ENCODE measurements around the gene SUMO4.

The SUMO4 gene

GRCh38 chr6:149445573-149445972 is 45.5 kb downstream of the SUMO4 start:
- H3K18ac ChIP-seq (ENCODE audit: low read length), result no peak overlapping the region
- no peak overlapping the region for H2BK15ac ChIP-seq (replicated peaks; ENCODE audit: low read depth)
- no peak overlapping the region for H3K56ac ChIP-seq (ENCODE audit: low read length)
- H3K4ac ChIP-seq (ENCODE audit: low read depth, low read length), result no peak overlapping the region
- no peak overlapping the region for H3K4me2 ChIP-seq (ENCODE audit: low read length)
- no peak for DNase-seq
- H2AK5ac ChIP-seq (ENCODE audit: low read length), result no peak overlapping the region
- H4K8ac ChIP-seq (ENCODE audit: low read depth, low read length), result no peak overlapping the region
- H3K79me2 ChIP-seq (ENCODE audit: control insufficient read depth, insufficient read depth, low read length), result no peaks in the 10 kb centered on the region
- no peaks in the 10 kb centered on the region for H3K36me3 ChIP-seq (ENCODE audit: control insufficient read depth, insufficient read depth, low read length)
- H3K9ac ChIP-seq (ENCODE audit: low read length), result no peak overlapping the region
- no CpG with 5 or more reads among the region's 7 CpGs for WGBS (ENCODE audit: extremely low coverage, insufficient coverage, low lambda C conversion rate)
- no peak overlapping the region for H3K23ac ChIP-seq (ENCODE audit: low read length)
- H3K4me1 ChIP-seq (ENCODE audit: control insufficient read depth, low read depth, low read length), result no peaks in the 10 kb centered on the region
- H3K27me3 ChIP-seq (ENCODE audit: insufficient read depth, low read length, poor library complexity), result no peaks in the 10 kb centered on the region
- H3K4me3 ChIP-seq (ENCODE audit: low read length), result no peak overlapping the region
- no peak overlapping the region for H2BK5ac ChIP-seq (ENCODE audit: low read length)
- no peaks in the 10 kb centered on the region for H3K79me1 ChIP-seq (ENCODE audit: low read length)
- H2BK120ac ChIP-seq (ENCODE audit: low read depth, low read length), result no peak overlapping the region
- H4K5ac ChIP-seq (ENCODE audit: low read length), result no peak overlapping the region
- H3K27ac ChIP-seq (ENCODE audit: low read depth, low read length), result no peak overlapping the region

GRCh38 chr6:149446791-149447376 is 46.8 kb downstream of the SUMO4 start:
- Histone ChIP-seq H3K36me3 (ENCODE audit: control insufficient read depth, insufficient read depth, low read length) (no peaks in the 10 kb centered on the region), H3K79me2 (ENCODE audit: control insufficient read depth, insufficient read depth, low read length) (no peaks in the 10 kb centered on the region), H3K18ac (ENCODE audit: low read length) (no peak overlapping the region), H3K4me2 (ENCODE audit: low read length) (no peak overlapping the region), H4K5ac (ENCODE audit: low read length) (no peak overlapping the region), H3K4me1 (ENCODE audit: control insufficient read depth, low read depth, low read length) (no peaks in the 10 kb centered on the region), H3K23ac (ENCODE audit: low read length) (no peak overlapping the region), H3K56ac (ENCODE audit: low read length) (no peak overlapping the region), H2BK15ac (replicated peaks; ENCODE audit: low read depth) (no peak overlapping the region), H2BK5ac (ENCODE audit: low read length) (no peak overlapping the region), H3K27me3 (ENCODE audit: insufficient read depth, low read length, poor library complexity) (no peaks in the 10 kb centered on the region), H3K4ac (ENCODE audit: low read depth, low read length) (no peak overlapping the region), H3K79me1 (ENCODE audit: low read length) (no peaks in the 10 kb centered on the region), H2BK120ac (ENCODE audit: low read depth, low read length) (no peak overlapping the region), H3K27ac (ENCODE audit: low read depth, low read length) (no peak overlapping the region), H3K4me3 (ENCODE audit: low read length) (no peak overlapping the region), H2AK5ac (ENCODE audit: low read length) (no peak overlapping the region), H4K8ac (ENCODE audit: low read depth, low read length) (no peak overlapping the region), H3K9ac (ENCODE audit: low read length) (no peak overlapping the region)
- DNase-seq, result peak; percentile 34
- WGBS (ENCODE audit: extremely low coverage, insufficient coverage, low lambda C conversion rate), result no CpG with 5 or more reads among the region's 5 CpGs

GRCh38 chr6:149448821-149449453 is 48.9 kb downstream of the SUMO4 start:
- Histone ChIP-seq H3K36me3 (ENCODE audit: control insufficient read depth, insufficient read depth, low read length) (no peaks in the 10 kb centered on the region), H3K4me1 (ENCODE audit: control insufficient read depth, low read depth, low read length) (no peaks in the 10 kb centered on the region), H3K27me3 (ENCODE audit: insufficient read depth, low read length, poor library complexity) (no peaks in the 10 kb centered on the region), H4K8ac (ENCODE audit: low read depth, low read length) (no peak overlapping the region), H3K79me2 (ENCODE audit: control insufficient read depth, insufficient read depth, low read length) (no peaks in the 10 kb centered on the region), H3K56ac (ENCODE audit: low read length) (no peak overlapping the region), H2BK15ac (replicated peaks; ENCODE audit: low read depth) (no peak overlapping the region), H3K4ac (ENCODE audit: low read depth, low read length) (no peak overlapping the region), H3K4me3 (ENCODE audit: low read length) (no peak overlapping the region), H2AK5ac (ENCODE audit: low read length) (no peak overlapping the region), H3K23ac (ENCODE audit: low read length) (no peak overlapping the region), H3K18ac (ENCODE audit: low read length) (no peak overlapping the region), H3K27ac (ENCODE audit: low read depth, low read length) (no peak overlapping the region), H3K4me2 (ENCODE audit: low read length) (no peak overlapping the region), H2BK120ac (ENCODE audit: low read depth, low read length) (no peak overlapping the region), H2BK5ac (ENCODE audit: low read length) (no peak overlapping the region), H3K79me1 (ENCODE audit: low read length) (no peaks in the 10 kb centered on the region), H4K5ac (ENCODE audit: low read length) (no peak overlapping the region), H3K9ac (ENCODE audit: low read length) (no peak overlapping the region)
- WGBS (ENCODE audit: extremely low coverage, insufficient coverage, low lambda C conversion rate), result no CpG with 5 or more reads among the region's 5 CpGs
- DNase-seq, result no peak

GRCh38 chr6:149449831-149450678 is 50.0 kb downstream of the SUMO4 start:
- no peaks in the 10 kb centered on the region for H3K79me2 ChIP-seq (ENCODE audit: control insufficient read depth, insufficient read depth, low read length)
- H2AK5ac ChIP-seq (ENCODE audit: low read length), result no peak overlapping the region
- H3K4me1 ChIP-seq (ENCODE audit: control insufficient read depth, low read depth, low read length), result no peaks in the 10 kb centered on the region
- H3K36me3 ChIP-seq (ENCODE audit: control insufficient read depth, insufficient read depth, low read length), result no peaks in the 10 kb centered on the region
- H3K27ac ChIP-seq (ENCODE audit: low read depth, low read length), result no peak overlapping the region
- H3K56ac ChIP-seq (ENCODE audit: low read length), result no peak overlapping the region
- H2BK5ac ChIP-seq (ENCODE audit: low read length), result no peak overlapping the region
- H4K5ac ChIP-seq (ENCODE audit: low read length), result no peak overlapping the region
- H3K18ac ChIP-seq (ENCODE audit: low read length), result no peak overlapping the region
- H3K23ac ChIP-seq (ENCODE audit: low read length), result no peak overlapping the region
- WGBS (ENCODE audit: extremely low coverage, insufficient coverage, low lambda C conversion rate), result no CpG with 5 or more reads among the region's 14 CpGs
- DNase-seq, result no peak
- H3K27me3 ChIP-seq (ENCODE audit: insufficient read depth, low read length, poor library complexity), result no peaks in the 10 kb centered on the region
- no peak overlapping the region for H4K8ac ChIP-seq (ENCODE audit: low read depth, low read length)
- H3K9ac ChIP-seq (ENCODE audit: low read length), result no peak overlapping the region
- no peak overlapping the region for H2BK15ac ChIP-seq (replicated peaks; ENCODE audit: low read depth)
- no peak overlapping the region for H2BK120ac ChIP-seq (ENCODE audit: low read depth, low read length)
- H3K4ac ChIP-seq (ENCODE audit: low read depth, low read length), result no peak overlapping the region
- H3K79me1 ChIP-seq (ENCODE audit: low read length), result no peaks in the 10 kb centered on the region
- no peak overlapping the region for H3K4me3 ChIP-seq (ENCODE audit: low read length)
- H3K4me2 ChIP-seq (ENCODE audit: low read length), result peak overlapping the region; percentile 21

Measured in mesendoderm (in vitro differentiated cells).